Loucy (cell line): ENCODE results near the gene LRRC73.

Experiments used
- H2AFZ ChIP-seq: fragments of 200-600 bp; sonication (generic); 2 replicates; pipeline ENCODE4 v1.6.0; 2016; ENCODE audit warnings: antibody characterized with exemption, mild to moderate bottlenecking, low read length, moderate library complexity
- H3F3A ChIP-seq: fragments of 200-600 bp; 2 replicates; pipeline ENCODE4 v1.6.0; 2016; ENCODE audit warnings: antibody characterized with exemption, low read depth, mild to moderate bottlenecking
- H3K27me3 ChIP-seq: fragments of 200-600 bp; sonication (generic); 2 replicates; pipeline ENCODE4 v1.6.1; 2014; ENCODE audit warnings: low read length, mild to moderate bottlenecking; ENCODE audit not compliant: insufficient read depth, poor library complexity, severe bottlenecking
- H3K36me3 ChIP-seq: fragments of 200-600 bp; sonication (generic); 2 replicates; pipeline ENCODE4 v1.6.1; 2016; ENCODE audit warnings: low read length; ENCODE audit not compliant: insufficient read depth
- H3K4me1 ChIP-seq: fragments of 200-600 bp; sonication (generic); 2 replicates; pipeline ENCODE4 v1.5.1; 2014; ENCODE audit warnings: low read length, mild to moderate bottlenecking; ENCODE audit not compliant: insufficient read depth, poor library complexity, severe bottlenecking
- H3K4me2 ChIP-seq: fragments of 200-600 bp; sonication (generic); 2 replicates; pipeline ENCODE4 v1.6.0; 2014; ENCODE audit warnings: antibody characterized with exemption, low read length, low read depth, mild to moderate bottlenecking; ENCODE audit not compliant: poor library complexity, severe bottlenecking
- H3K4me3 ChIP-seq: fragments of 200-600 bp; sonication (generic); 2 replicates; pipeline ENCODE4 v1.5.1; 2014; ENCODE audit warnings: low read length, mild to moderate bottlenecking, mixed read lengths; ENCODE audit not compliant: poor library complexity, severe bottlenecking
- H3K79me2 ChIP-seq: fragments of 200-600 bp; sonication (generic); 2 replicates; pipeline ENCODE4 v1.6.1; 2014; ENCODE audit warnings: low read length; ENCODE audit not compliant: insufficient read depth
- H3K9ac ChIP-seq: fragments of 200-600 bp; sonication (generic); 2 replicates; pipeline ENCODE4 v1.6.0; 2014; ENCODE audit warnings: mild to moderate bottlenecking, low read depth, low read length, moderate library complexity; ENCODE audit not compliant: poor library complexity, severe bottlenecking
- H3K9me2 ChIP-seq: fragments of 200-600 bp; sonication (generic); replicated peaks from 2 replicates; pipeline ENCODE4 v1.6.1; 2016; ENCODE audit warnings: low read depth, low read length, mixed read lengths
- H3K9me3 ChIP-seq: fragments of 200-600 bp; sonication (generic); 2 replicates; pipeline ENCODE4 v1.6.1; 2014; ENCODE audit warnings: mild to moderate bottlenecking, antibody characterized with exemption, low read length, low read depth; ENCODE audit not compliant: insufficient read depth
- H4K20me1 ChIP-seq: fragments of 200-600 bp; sonication (generic); 2 replicates; pipeline ENCODE4 v1.6.0; 2014; ENCODE audit warnings: antibody characterized with exemption, low read length, mild to moderate bottlenecking; ENCODE audit not compliant: insufficient read depth, poor library complexity, severe bottlenecking
- CTCF ChIP-seq: fragments of 200-600 bp; sonication (generic); conservative IDR thresholded peaks from 2 replicates; pipeline ENCODE4 v1.5.1; 2014; ENCODE audit warnings: mild to moderate bottlenecking, antibody characterized with exemption, low read length
- EZH2phosphoT487 ChIP-seq: fragments of 200-600 bp; IDR thresholded peaks from 2 replicates; pipeline ENCODE4 v1.6.1; 2018; ENCODE audit warnings: antibody characterized with exemption, mild to moderate bottlenecking, moderate library complexity, borderline replicate concordance

LRRC73 gene

GRCh38 chr6:43521836-43522235 is 11.7 kb upstream of the LRRC73 start:
- H3K4me2 ChIP-seq = no peak overlapping the region
- H4K20me1 ChIP-seq = peaks cover 8% of the 10 kb centered on the region
- no peaks in the 10 kb centered on the region for H3F3A ChIP-seq

GRCh38 chr6:43520097-43520496 is 10.0 kb upstream of the LRRC73 start:
- Histone ChIP-seq H3K27me3 (no peaks in the 10 kb centered on the region), H4K20me1 (peaks cover 20% of the 10 kb centered on the region), H3K9me3 (no peaks in the 10 kb centered on the region), H3K4me2 (no peak overlapping the region), H3K9ac (no peak overlapping the region), H3F3A (no peaks in the 10 kb centered on the region), H3K4me3 (no peak overlapping the region), H3K9me2 (no peaks in the 10 kb centered on the region), H3K36me3 (peaks cover 59% of the 10 kb centered on the region; the same call in 1 of the 2 replicates), H2AFZ (no peak overlapping the region), H3K4me1 (peaks cover 28% of the 10 kb centered on the region), H3K79me2 (peaks cover 51% of the 10 kb centered on the region)
- no peak for TF ChIP-seq CTCF
- no peak for TF ChIP-seq EZH2phosphoT487

More at GRCh38 chr6:43521836-43522235, 11.7 kb upstream of the LRRC73 start:
- H3K4me3 ChIP-seq = no peak overlapping the region
- H3K27me3 ChIP-seq = no peaks in the 10 kb centered on the region
- TF ChIP-seq EZH2phosphoT487 (no peak), CTCF (no peak)
- H3K36me3 ChIP-seq = peaks cover 76% of the 10 kb centered on the region; the same call in 1 of the 2 replicates
- no peaks in the 10 kb centered on the region for H3K9me3 ChIP-seq
- H2AFZ ChIP-seq = no peak overlapping the region
- no peaks in the 10 kb centered on the region for H3K9me2 ChIP-seq
- no peak overlapping the region for H3K9ac ChIP-seq
- peaks cover 15% of the 10 kb centered on the region for H3K4me1 ChIP-seq
- H3K79me2 ChIP-seq = peaks cover 34% of the 10 kb centered on the region

- peaks cover 28% of the 10 kb centered on the region for H4K20me1 ChIP-seq
- no peaks in the 10 kb centered on the region for H3K9me3 ChIP-seq
- peak overlapping the region; percentile 97 for H3K9ac ChIP-seq
- no peak for TF ChIP-seq EZH2phosphoT487
- H2AFZ ChIP-seq = peak overlapping the region; percentile 88
- H3K4me1 ChIP-seq = peaks cover 38% of the 10 kb centered on the region
- H3K27me3 ChIP-seq = no peaks in the 10 kb centered on the region
- no peaks in the 10 kb centered on the region for H3K9me2 ChIP-seq
- H3K4me3 ChIP-seq = peak overlapping the region; percentile 93
- H3K36me3 ChIP-seq = peaks cover 47% of the 10 kb centered on the region; the same call in 1 of the 2 replicates
- peaks cover 69% of the 10 kb centered on the region for H3K79me2 ChIP-seq
- H3F3A ChIP-seq = no peaks in the 10 kb centered on the region
- H3K4me2 ChIP-seq = peak overlapping the region; percentile 96
These were observed 7.6 kb upstream of the LRRC73 start for GRCh38 chr6:43517505-43518357.
